Tibial nerve (tissue), 4 donors: ENCODE measurements around the gene CKS1B. TPM values are rescaled to one million over a fixed set of nuclear protein-coding genes. Genes with fewer than 3 reads are reported as not detected.

Source experiments
- DNase-seq, 2 donors: peaks; one replicate each; pipeline ENCODE4 v3.0.0-alpha.2; 2019; ENCODE audit warnings: low spot score in 2 of 2
- H3K27ac ChIP-seq, 4 donors: fragments of 200-600 bp; sonication (generic) in 3 of 4; one replicate each; pipeline ENCODE4 v1.5.1; 2017 to 2019; ENCODE audit warnings: mild to moderate bottlenecking in 1 of 4
- H3K27me3 ChIP-seq, 2 donors: fragments of 200-600 bp; sonication (generic) in 1 of 2; one replicate each; pipeline versions ENCODE4 v1.5.1 to v1.6.0; 2017 to 2019
- H3K36me3 ChIP-seq, 3 donors: fragments of 200-600 bp; sonication (generic); one replicate each; pipeline ENCODE4 v1.5.1; 2018 to 2019
- H3K4me1 ChIP-seq, 4 donors: fragments of 200-600 bp; sonication (generic) in 3 of 4; one replicate each; pipeline ENCODE4 v1.5.1; 2017 to 2019
- H3K4me3 ChIP-seq, 4 donors: fragments of 200-600 bp; sonication (generic) in 3 of 4; one replicate each; pipeline ENCODE4 v1.5.1; 2017 to 2019; ENCODE audit warnings: mild to moderate bottlenecking in 1 of 4, moderate library complexity in 1 of 4
- H3K9me3 ChIP-seq, 4 donors: fragments of 200-600 bp; sonication (generic) in 3 of 4; one replicate each; pipeline ENCODE4 v1.5.1; 2017 to 2019
- CTCF ChIP-seq, 5 experiments: fragments of 200-600 bp in 3 of 5; fragments of 450-650 bp in 2 of 5; sonication (generic) in 3 of 5; IDR thresholded peaks; one replicate each; pipeline ENCODE4 v1.5.1; 2016 to 2019; ENCODE audit warnings: antibody characterized with exemption in 5 of 5, mild to moderate bottlenecking in 3 of 5, moderate library complexity in 2 of 5
- EP300 ChIP-seq, 2 donors: sonication (generic); formaldehyde crosslinking; IDR thresholded peaks; one replicate each; pipeline ENCODE4 v1.6.1; 2017; ENCODE audit warnings: antibody characterized with exemption in 2 of 2, mild to moderate bottlenecking in 1 of 2
- POLR2A ChIP-seq, 2 donors: fragments of 450-650 bp; IDR thresholded peaks; one replicate each; pipeline ENCODE4 v1.6.1; 2017; ENCODE audit warnings: antibody characterized with exemption in 2 of 2, mild to moderate bottlenecking in 2 of 2, moderate library complexity in 2 of 2
- WGBS, 2 donors: methylation state at CpG; one replicate each; pipeline ENCODE4 v1.1.5; 2018; 5-methylcytosine and 5-hydroxymethylcytosine counted together
- total RNA-seq, 4 donors: library from RNA; depleted of rRNA; stranded (reverse); fragments of >200 nt; gene quantifications; one replicate each; pipeline ENCODE4 v1.1.0, GENCODE V29; 2016

Gene CKS1B
- total RNA-seq, 4 donors from 2014 or later: 35.2 to 40.5 (median 37.3) TPM

GRCh38 chr1:154951901-154952657 is 22.4 kb upstream of the CKS1B start:
- TF ChIP-seq CTCF (IDR thresholded peaks at IDR 0.05) (no peak), POLR2A (IDR thresholded peaks at IDR 0.05) (no peak), EP300 (IDR thresholded peaks at IDR 0.05) (no peak)
- no peaks in the 10 kb centered on the region for H3K27me3 ChIP-seq
- H3K4me1 ChIP-seq: peaks cover 0 to 52% (median 41%) of the 10 kb centered on the region in 4 donors
- WGBS, 2 donors: 62 to 67% methylated on average over 14 to 15 of the region's 15 CpGs
- H3K4me3 ChIP-seq: no peak overlapping the region
- peaks cover 0 to 42% (median 6%) of the 10 kb centered on the region in 3 donors for H3K36me3 ChIP-seq
- H3K27ac ChIP-seq: no peak overlapping the region
- no peaks in the 10 kb centered on the region for H3K9me3 ChIP-seq
- DNase-seq: no peak

GRCh38 chr1:154952664-154953063 is 21.8 kb upstream of the CKS1B start:
- no peak for TF ChIP-seq POLR2A (IDR thresholded peaks at IDR 0.05)
- no peak for TF ChIP-seq EP300 (IDR thresholded peaks at IDR 0.05)
- no peak overlapping the region for H3K4me3 ChIP-seq
- H3K36me3 ChIP-seq: peaks cover 0 to 37% (median 6%) of the 10 kb centered on the region in 3 donors
- no peak overlapping the region for H3K27ac ChIP-seq
- H3K9me3 ChIP-seq: no peaks in the 10 kb centered on the region
- 82 to 84% methylated on average over 6 of the region's 6 CpGs for WGBS, 2 donors
- no peak for DNase-seq
- H3K27me3 ChIP-seq: no peaks in the 10 kb centered on the region
- H3K4me1 ChIP-seq: peaks cover 0 to 57% (median 44%) of the 10 kb centered on the region in 4 donors

- Histone ChIP-seq H3K36me3 (peaks cover 0 to 35% (median 6%) of the 10 kb centered on the region in 3 donors), H3K9me3 (no peaks in the 10 kb centered on the region), H3K27me3 (no peaks in the 10 kb centered on the region), H3K27ac (peak overlapping the region in 1 of 4 donors; percentile 18), H3K4me3 (no peak overlapping the region), H3K4me1 (peaks cover 0 to 63% (median 44%) of the 10 kb centered on the region in 4 donors)
- no peak for TF ChIP-seq EP300 (IDR thresholded peaks at IDR 0.05)
- TF ChIP-seq POLR2A (IDR thresholded peaks at IDR 0.05): no peak
- TF ChIP-seq CTCF (IDR thresholded peaks at IDR 0.05): no peak
- DNase-seq: no peak
- WGBS, 2 donors: 62 to 79% methylated on average over 2 of the region's 2 CpGs
These were observed 20.9 kb upstream of the CKS1B start for GRCh38 chr1:154953611-154954038.

GRCh38 chr1:154954541-154954940 is 19.9 kb upstream of the CKS1B start:
- H3K4me1 ChIP-seq: peaks cover 0 to 66% (median 44%) of the 10 kb centered on the region in 4 donors
- H3K4me3 ChIP-seq: no peak overlapping the region
- H3K27ac ChIP-seq: peak overlapping the region in 2 of 4 donors; percentile 31 to 84
- DNase-seq: no peak
- no peaks in the 10 kb centered on the region for H3K9me3 ChIP-seq
- H3K36me3 ChIP-seq: peaks cover 0 to 38% (median 6%) of the 10 kb centered on the region in 3 donors
- no peaks in the 10 kb centered on the region for H3K27me3 ChIP-seq
- 61 to 79% methylated on average over 3 of the region's 3 CpGs for whole genome bisulfite sequencing, 2 donors
- TF ChIP-seq CTCF (IDR thresholded peaks at IDR 0.05): no peak
- no peak for TF ChIP-seq EP300 (IDR thresholded peaks at IDR 0.05)
- TF ChIP-seq POLR2A (IDR thresholded peaks at IDR 0.05): no peak

- Histone ChIP-seq H3K4me3 (peak overlapping the region; percentile 48 to 59 (median 56)), H3K4me1 (peaks cover 0 to 70% (median 44%) of the 10 kb centered on the region in 4 donors), H3K9me3 (no peaks in the 10 kb centered on the region), H3K36me3 (peaks cover 0 to 41% (median 6%) of the 10 kb centered on the region in 3 donors), H3K27ac (peak overlapping the region in 3 of 4 donors; percentile 64 to 84 (median 80)), H3K27me3 (no peaks in the 10 kb centered on the region)
- 17 to 25% methylated on average over 4 of the region's 4 CpGs for WGBS, 2 donors
- peak in 1 of 2 donors; percentile 41 for DNase-seq
- TF ChIP-seq EP300 (IDR thresholded peaks at IDR 0.05) (no peak), CTCF (IDR thresholded peaks at IDR 0.05) (no peak), POLR2A (IDR thresholded peaks at IDR 0.05) (no peak)
These were observed 19.3 kb upstream of the CKS1B start for GRCh38 chr1:154955039-154955717.
